HG02610 (cell line): Measurements from ENCODE around the gene KLHL30.

ENCODE experiments used
- ATAC-seq: cut with Tn5 transposase; IDR thresholded peaks from one replicate; pipeline ENCODE4 v1.9.1; 2021; ENCODE audit warnings: mild to moderate bottlenecking, moderate library complexity; ENCODE audit not compliant: unreplicated experiment

Gene KLHL30

GRCh38 chr2:238172439-238172838, 34.0 kb downstream of the KLHL30 start:
- ATAC-seq, result no peak

GRCh38 chr2:238173692-238174091, 35.2 kb downstream of the KLHL30 start:
- ATAC-seq, result no peak

GRCh38 chr2:238174291-238174690, 35.8 kb downstream of the KLHL30 start:
- no peak for ATAC-seq

DNA sequence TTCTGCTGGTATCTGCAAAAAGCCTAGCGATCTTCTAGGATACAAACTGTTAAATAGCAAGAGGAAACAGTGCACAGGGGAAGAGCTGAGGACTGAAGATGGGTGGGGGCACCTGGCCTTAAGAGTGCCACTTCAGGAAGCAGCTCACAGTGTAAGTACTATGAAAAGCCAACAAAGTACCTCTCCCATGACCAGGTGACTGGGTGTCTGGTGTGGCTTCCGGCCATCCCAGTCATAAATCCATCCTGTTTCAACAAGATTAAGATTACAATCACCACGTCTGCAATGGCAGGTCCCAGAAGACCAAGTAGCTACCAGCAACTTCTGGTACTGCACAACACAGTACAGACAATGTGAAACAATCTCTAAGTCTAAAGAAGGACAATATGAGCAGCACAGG, 36.2 kb downstream of the KLHL30 start:
- no peak for ATAC-seq

GRCh38 chr2:238176613-238177012, 38.1 kb downstream of the KLHL30 start:
- no peak for ATAC-seq

- ATAC-seq, result no peak
Observed at GRCh38 chr2:238180554-238180953, 42.1 kb downstream of the KLHL30 start.

DNA sequence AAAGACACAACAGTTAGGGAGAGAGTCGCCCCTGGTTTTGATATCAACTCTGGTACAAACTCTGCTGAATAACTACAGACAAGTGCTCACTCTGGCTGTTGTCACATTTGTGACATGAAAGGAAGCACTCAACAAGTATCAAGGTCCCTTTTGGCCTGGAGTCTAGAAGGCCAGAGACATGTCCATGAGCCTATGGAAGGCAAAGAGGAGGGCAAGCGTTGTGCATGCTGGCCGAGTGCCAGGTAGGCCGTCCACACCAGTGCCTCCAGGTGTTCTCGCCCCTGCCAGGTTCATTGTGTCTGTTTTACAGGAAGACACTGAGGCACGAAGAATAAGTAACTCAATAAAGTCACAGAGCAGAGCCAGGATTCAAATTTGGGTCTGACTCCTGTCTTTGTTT, 43.9 kb downstream of the KLHL30 start:
- ATAC-seq, result no peak

- no peak for ATAC-seq
Observed at GRCh38 chr2:238183821-238184220, 45.4 kb downstream of the KLHL30 start.

- ATAC-seq, result no peak
Observed at GRCh38 chr2:238187618-238188548, 49.4 kb downstream of the KLHL30 start.

- no peak for ATAC-seq
Observed at GRCh38 chr2:238190445-238190844, 52.0 kb downstream of the KLHL30 start.
